HG02571 (cell line): ENCODE data around the gene EFR3B.
"Not testable (repeated sequence)": the region's sequence is repeated elsewhere in the genome, so short reads cannot be mapped to it uniquely, and the experiment has no call there.

Experiments used
- ATAC-seq: cut with Tn5 transposase; IDR thresholded peaks from one replicate; pipeline ENCODE4 v1.9.1; 2021; ENCODE audit warnings: mild to moderate bottlenecking, moderate library complexity; ENCODE audit not compliant: unreplicated experiment

EFR3B gene

GRCh38 chr2:25041928-25042320 lies at the start of gene EFR3B:
TSS of gene EFR3B (plus strand) at chr2:25042076. CDS start at chr2:25042313, 237 bp downstream.
- peak; percentile 89 for ATAC-seq

- ATAC-seq: no peak
These were observed 48.3 kb upstream of the EFR3B start for GRCh38 chr2:24993406-24994145.

GRCh38 chr2:24994146-24994724 lies 47.6 kb upstream of the EFR3B start:
- ATAC-seq: no peak

GRCh38 chr2:24999097-24999496 lies 42.8 kb upstream of the EFR3B start:
- not testable (repeated sequence) for ATAC-seq

GRCh38 chr2:25000036-25000435 lies 41.8 kb upstream of the EFR3B start:
- ATAC-seq: no peak

- no peak for ATAC-seq
These were observed 41.2 kb upstream of the EFR3B start for GRCh38 chr2:25000503-25001324.

GRCh38 chr2:25001325-25001637 lies 40.6 kb upstream of the EFR3B start:
- ATAC-seq: no peak

GRCh38 chr2:25002066-25002465 lies 39.8 kb upstream of the EFR3B start:
- ATAC-seq: no peak

- ATAC-seq: no peak
These were observed 31.9 kb upstream of the EFR3B start for GRCh38 chr2:25009954-25010353.

GRCh38 chr2:25011342-25011741 lies 30.5 kb upstream of the EFR3B start:
- not testable (repeated sequence) for ATAC-seq

- no peak for ATAC-seq
These were observed 27.2 kb upstream of the EFR3B start for GRCh38 chr2:25014631-25015030.

GRCh38 chr2:25018681-25019080 lies 23.2 kb upstream of the EFR3B start:
- no peak for ATAC-seq

- no peak for ATAC-seq
These were observed 20.0 kb upstream of the EFR3B start for GRCh38 chr2:25021791-25022362.

- no peak for ATAC-seq
These were observed 18.5 kb upstream of the EFR3B start for GRCh38 chr2:25023333-25023732.

- no peak for ATAC-seq
These were observed 16.5 kb upstream of the EFR3B start for GRCh38 chr2:25025229-25026007.

GRCh38 chr2:25026008-25026530 lies 15.8 kb upstream of the EFR3B start:
- no peak for ATAC-seq

- ATAC-seq: no peak
These were observed 12.7 kb upstream of the EFR3B start for GRCh38 chr2:25029183-25029554.

GRCh38 chr2:25030702-25031101 lies 11.2 kb upstream of the EFR3B start:
- no peak for ATAC-seq

GRCh38 chr2:25032094-25032493 lies 9.8 kb upstream of the EFR3B start:
- no peak for ATAC-seq

GRCh38 chr2:25032901-25033300 lies 9.0 kb upstream of the EFR3B start:
- no peak for ATAC-seq

GRCh38 chr2:25034081-25034480 lies 7.8 kb upstream of the EFR3B start:
- ATAC-seq: no peak
